Activated CD8-positive, alpha-beta memory T cell treated with anti-CD3 and anti-CD28 coated beads, Interleukin-2, amount 50 U/mL, for 24 hours (primary cell): Measurements from ENCODE around the gene RCAN2.

ENCODE experiments used
- DNase-seq: peaks from one replicate; pipeline ENCODE4 v3.0.0-alpha.2; 2020; ENCODE audit errors: extremely low read depth

RCAN2 gene

GRCh38 chr6:46491201-46491627 is at the start of gene RCAN2:
RCAN2 (minus strand) TSS chr6:46491449.
- DNase-seq = no peak

- DNase-seq = no peak
Measured at GRCh38 chr6:46539866-46540265, 48.6 kb upstream of the RCAN2 start.

- DNase-seq = no peak
Measured at GRCh38 chr6:46538800-46539480, 47.7 kb upstream of the RCAN2 start.

- no peak for DNase-seq
Measured at GRCh38 chr6:46530896-46531295, 39.6 kb upstream of the RCAN2 start.

- DNase-seq = no peak
Measured at GRCh38 chr6:46528961-46529750, 37.9 kb upstream of the RCAN2 start.

GRCh38 chr6:46526607-46527006 is 35.4 kb upstream of the RCAN2 start:
- no peak for DNase-seq

- DNase-seq = no peak
Measured at GRCh38 chr6:46525583-46525982, 34.3 kb upstream of the RCAN2 start.

GRCh38 chr6:46521464-46521971 is 30.3 kb upstream of the RCAN2 start:
- no peak for DNase-seq

GRCh38 chr6:46517202-46517601 is 26.0 kb upstream of the RCAN2 start:
- no peak for DNase-seq

GRCh38 chr6:46513533-46513932 is 22.3 kb upstream of the RCAN2 start:
- no peak for DNase-seq

- DNase-seq = no peak
Measured at GRCh38 chr6:46511320-46511719, 20.1 kb upstream of the RCAN2 start.

- no peak for DNase-seq
Measured at GRCh38 chr6:46510651-46511050, 19.4 kb upstream of the RCAN2 start.

- no peak for DNase-seq
Measured at GRCh38 chr6:46509981-46510510, 18.8 kb upstream of the RCAN2 start.

GRCh38 chr6:46509063-46509462 is 17.8 kb upstream of the RCAN2 start:
- DNase-seq = no peak

- no peak for DNase-seq
Measured at GRCh38 chr6:46507426-46507825, 16.2 kb upstream of the RCAN2 start.

- no peak for DNase-seq
Measured at GRCh38 chr6:46505693-46506512, 14.7 kb upstream of the RCAN2 start.

- DNase-seq = no peak
Measured at GRCh38 chr6:46504242-46504641, 13.0 kb upstream of the RCAN2 start.

GRCh38 chr6:46502486-46503119 is 11.4 kb upstream of the RCAN2 start:
- no peak for DNase-seq

GRCh38 chr6:46501136-46502089 is 10.2 kb upstream of the RCAN2 start:
- DNase-seq = no peak

GRCh38 chr6:46500382-46500781 is 9.1 kb upstream of the RCAN2 start:
- DNase-seq = no peak
